Common myeloid progenitor, CD34-positive (primary cell): ENCODE results near the gene TTC28.
"Not testable (repeated sequence)": the region's sequence is repeated elsewhere in the genome, so short reads cannot be mapped to it uniquely, and the experiment has no call there.

Experiments used
- CTCF ChIA-PET: fragments of 350-600 bp; sonication (Branson Sonifier 250); formaldehyde crosslinking; loops from one replicate; lab custom pipeline; 2021; ENCODE audit warnings: antibody characterized with exemption; lab: Charles Lee
- POLR2A ChIA-PET: fragments of 350-600 bp; sonication (Branson Sonifier 250); formaldehyde crosslinking; loops from one replicate; lab custom pipeline; 2021; ENCODE audit warnings: antibody characterized with exemption; lab: Charles Lee
- DNase-seq, 3 donors: peaks; one replicate each; pipeline versions ENCODE4 v3.0.0 to v3.0.0-alpha.2; 2013
- H3K27ac ChIP-seq, 2 experiments: 1 replicate in 1 of 2; 2 replicates in 1 of 2; pipeline ENCODE4 v1.7.0; 2013; ENCODE audit warnings: inconsistent platforms in 2 of 2, low read length in 2 of 2, mild to moderate bottlenecking in 2 of 2, low read depth in 1 of 2, moderate library complexity in 1 of 2; ENCODE audit not compliant: severe bottlenecking in 2 of 2, insufficient read depth in 1 of 2, poor library complexity in 1 of 2
- H3K27me3 ChIP-seq, 5 experiments: replicated peaks in 2 of 5; 1 replicate in 3 of 5; 2 replicates in 2 of 5; pipeline versions ENCODE4 v1.6.1 to v1.7.0; 2013; ENCODE audit warnings: low read length in 4 of 5, mild to moderate bottlenecking in 2 of 5, moderate library complexity in 2 of 5, inconsistent platforms in 1 of 5; ENCODE audit not compliant: insufficient read depth in 5 of 5, control insufficient read depth in 4 of 5
- H3K36me3 ChIP-seq, 4 experiments: 1 replicate in 2 of 4; 2 replicates in 2 of 4; pipeline versions ENCODE4 v1.6.1 to v1.7.0; 2013; ENCODE audit warnings: low read length in 3 of 4, control low read depth in 1 of 4, mild to moderate bottlenecking in 1 of 4; ENCODE audit not compliant: control insufficient read depth in 4 of 4, insufficient read depth in 4 of 4
- H3K4me1 ChIP-seq, 4 experiments: 1 replicate in 3 of 4; 2 replicates in 1 of 4; pipeline versions ENCODE4 v1.6.1 to v1.7.1; 2013; ENCODE audit warnings: low read length in 3 of 4, mild to moderate bottlenecking in 3 of 4, control low read depth in 1 of 4, inconsistent platforms in 1 of 4, moderate library complexity in 1 of 4; ENCODE audit not compliant: control insufficient read depth in 4 of 4, insufficient read depth in 4 of 4; ENCODE audit errors: control extremely low read depth in 1 of 4
- H3K4me3 ChIP-seq, 7 experiments: 1 replicate in 4 of 7; 2 replicates in 3 of 7; pipeline versions ENCODE4 v1.5.1 to v1.7.0; 2013; ENCODE audit warnings: mild to moderate bottlenecking in 7 of 7, low read length in 6 of 7, moderate library complexity in 6 of 7, inconsistent platforms in 2 of 7, low read depth in 2 of 7, control low read depth in 1 of 7; ENCODE audit not compliant: insufficient read depth in 4 of 7, control insufficient read depth in 1 of 7; ENCODE audit errors: extremely low read depth in 1 of 7
- H3K9me3 ChIP-seq, 5 experiments: 1 replicate in 4 of 5; 2 replicates in 1 of 5; pipeline versions ENCODE4 v1.6.1 to v1.7.1; 2013; ENCODE audit warnings: low read length in 4 of 5, mild to moderate bottlenecking in 2 of 5, inconsistent platforms in 1 of 5, low read depth in 1 of 5, moderate library complexity in 1 of 5; ENCODE audit not compliant: control insufficient read depth in 4 of 5, insufficient read depth in 2 of 5; ENCODE audit errors: control extremely low read depth in 1 of 5
- WGBS: methylation state at CpG from one replicate; pipeline ENCODE4 v1.1.5; 2013; ENCODE audit not compliant: insufficient coverage; 5-methylcytosine and 5-hydroxymethylcytosine counted together

TTC28 gene

GRCh38 chr22:28207281-28208030, 472.2 kb downstream of the TTC28 start:
- Histone ChIP-seq H3K36me3 (no peaks in the 10 kb centered on the region), H3K27me3 (no peaks in the 10 kb centered on the region), H3K27ac (no peak overlapping the region), H3K9me3 (peaks cover 0 to 2% (median 0%) of the 10 kb centered on the region in 5 experiments), H3K4me3 (no peak overlapping the region), H3K4me1 (no peaks in the 10 kb centered on the region)
- CTCF ChIA-PET = no interaction called here
- no peak for DNase-seq
- WGBS = 100% methylated on average over 4 of the region's 6 CpGs
- POLR2A ChIA-PET = no interaction called here

- Histone ChIP-seq H3K9me3 (peaks cover 0 to 2% (median 0%) of the 10 kb centered on the region in 5 experiments), H3K4me3 (no peak overlapping the region), H3K27ac (no peak overlapping the region), H3K27me3 (no peaks in the 10 kb centered on the region), H3K36me3 (no peaks in the 10 kb centered on the region), H3K4me1 (no peaks in the 10 kb centered on the region)
- DNase-seq = no peak
- ChIA-PET POLR2A (no interaction called here), CTCF (no interaction called here)
- WGBS = no CpG with 5 or more reads among the region's 1 CpG
These were observed 473.7 kb downstream of the TTC28 start for GRCh38 chr22:28205926-28206325.

GRCh38 chr22:28204382-28204781, 475.3 kb downstream of the TTC28 start:
- Histone ChIP-seq H3K27ac (no peak overlapping the region), H3K9me3 (no peaks in the 10 kb centered on the region), H3K4me1 (no peaks in the 10 kb centered on the region), H3K36me3 (no peaks in the 10 kb centered on the region), H3K4me3 (no peak overlapping the region), H3K27me3 (no peaks in the 10 kb centered on the region)
- ChIA-PET CTCF (no interaction called here), POLR2A (no interaction called here)
- 100% methylated on average over 1 of the region's 1 CpG for WGBS
- DNase-seq = no peak

GRCh38 chr22:28203286-28203685, 476.4 kb downstream of the TTC28 start:
- Histone ChIP-seq H3K4me3 (no peak overlapping the region), H3K27me3 (no peaks in the 10 kb centered on the region), H3K27ac (no peak overlapping the region), H3K4me1 (no peaks in the 10 kb centered on the region), H3K36me3 (no peaks in the 10 kb centered on the region), H3K9me3 (no peaks in the 10 kb centered on the region)
- ChIA-PET CTCF (no interaction called here), POLR2A (no interaction called here)
- no CpG with 5 or more reads among the region's 1 CpG for WGBS
- no peak for DNase-seq

- Histone ChIP-seq H3K4me1 (no peaks in the 10 kb centered on the region), H3K36me3 (no peaks in the 10 kb centered on the region), H3K4me3 (no peak overlapping the region), H3K27me3 (no peaks in the 10 kb centered on the region), H3K9me3 (no peaks in the 10 kb centered on the region), H3K27ac (no peak overlapping the region)
- ChIA-PET POLR2A (no interaction called here), CTCF (no interaction called here)
- WGBS = no CpG with 5 or more reads among the region's 2 CpGs
- no peak for DNase-seq
These were observed 480.9 kb downstream of the TTC28 start for GRCh38 chr22:28198692-28199091.

- H3K9me3 ChIP-seq, H3K36me3 ChIP-seq, H3K27me3 ChIP-seq, H3K27ac ChIP-seq, H3K4me1 ChIP-seq, POLR2A ChIA-PET, CTCF ChIA-PET, H3K4me3 ChIP-seq, DNase-seq: not testable (repeated sequence)
- WGBS = 98% methylated on average over 6 of the region's 8 CpGs
These were observed 488.1 kb downstream of the TTC28 start for GRCh38 chr22:28191571-28191970.

- no peaks in the 10 kb centered on the region for H3K36me3 ChIP-seq
- no peak for DNase-seq
- WGBS = 100% methylated on average over 1 of the region's 5 CpGs
- no peaks in the 10 kb centered on the region for H3K9me3 ChIP-seq
- no peak overlapping the region for H3K4me3 ChIP-seq
- POLR2A ChIA-PET = no interaction called here
- H3K4me1 ChIP-seq = no peaks in the 10 kb centered on the region
- H3K27me3 ChIP-seq = no peaks in the 10 kb centered on the region
- CTCF ChIA-PET = no interaction called here
- no peak overlapping the region for H3K27ac ChIP-seq
These were observed 491.3 kb downstream of the TTC28 start for GRCh38 chr22:28188178-28188879.
